ENCODE results near the gene CCDC68.
"Not testable (repeated sequence)": the region's sequence is repeated elsewhere in the genome, so short reads cannot be mapped to it uniquely, and the experiment has no call there.

Gene CCDC68

DNA sequence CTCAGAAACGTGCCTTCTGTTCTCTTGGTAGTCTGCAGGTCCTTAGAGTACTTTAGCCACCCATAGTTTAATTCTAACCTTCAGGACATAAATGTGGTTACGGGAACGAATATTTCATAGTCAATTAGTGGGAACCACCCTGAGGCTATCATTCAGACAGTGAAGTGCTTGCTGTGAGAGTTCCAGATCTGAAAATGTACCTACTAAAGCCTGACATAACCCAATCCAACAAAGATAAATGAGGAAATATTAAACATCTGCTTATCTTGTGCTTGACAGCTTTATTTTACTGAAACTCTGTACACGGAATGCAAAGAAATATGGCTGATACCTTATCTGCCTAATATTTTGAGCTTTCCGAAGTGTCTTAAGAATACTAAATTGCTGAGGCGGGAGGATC is 88.0 kb downstream of the CCDC68 start:
- no peak for DNase-seq

DNA sequence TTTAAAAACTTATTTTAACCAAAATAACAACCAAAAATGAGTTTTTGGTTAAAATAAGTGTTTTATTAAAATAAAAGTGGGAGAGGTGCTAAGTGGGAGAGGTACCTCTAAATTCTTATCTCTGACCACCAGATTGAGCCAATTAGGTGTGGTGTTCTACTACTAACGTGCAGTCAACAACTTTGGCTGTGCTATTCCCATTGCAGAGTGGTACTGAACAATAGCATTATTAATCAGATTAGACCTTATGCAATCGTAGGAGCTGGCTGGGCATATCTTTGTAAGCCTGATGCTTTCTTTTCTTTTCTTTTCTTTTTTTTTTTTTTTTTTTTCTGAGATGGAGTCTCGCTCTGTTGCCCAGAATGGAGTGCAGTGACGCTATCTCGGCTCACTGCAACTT is 92.1 kb downstream of the CCDC68 start:
- no peak for DNase-seq

- no peak for DNase-seq
These were observed 98.3 kb downstream of the CCDC68 start for GRCh38 chr18:54860941-54861340.

- DNase-seq = no peak
These were observed 99.4 kb downstream of the CCDC68 start for GRCh38 chr18:54859667-54860421.

GRCh38 chr18:54857499-54857898 is 101.8 kb downstream of the CCDC68 start:
- DNase-seq = no peak

DNA sequence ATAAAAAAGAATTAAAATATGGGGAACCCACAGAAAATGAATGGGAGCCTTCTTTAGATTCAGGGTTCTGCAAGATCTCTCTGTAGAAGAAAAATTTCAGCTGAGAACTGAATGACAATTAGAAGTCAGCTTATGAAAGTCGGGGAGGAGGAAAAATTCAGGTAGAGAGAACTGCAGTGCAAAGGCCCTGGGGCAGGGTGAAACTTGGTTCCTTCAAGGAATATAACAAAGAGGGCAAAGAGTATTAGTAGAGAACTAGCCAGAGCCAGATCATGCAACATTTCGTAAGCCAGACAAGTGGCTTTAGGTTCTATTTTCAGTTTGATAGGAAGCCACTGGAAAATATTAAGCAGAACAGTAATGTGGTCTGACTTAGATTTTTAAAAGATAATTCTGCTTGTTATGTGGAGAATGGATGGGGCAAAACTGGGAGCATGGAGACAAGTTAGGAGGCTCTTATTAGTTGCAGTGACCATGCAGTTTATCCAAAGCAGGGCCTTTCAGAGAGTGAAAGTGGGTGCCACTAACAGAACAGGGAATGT is 103.1 kb downstream of the CCDC68 start:
- DNase-seq = no peak

GRCh38 chr18:54855050-54855449 is 104.2 kb downstream of the CCDC68 start:
- DNase-seq = not testable (repeated sequence)

- no peak for DNase-seq
These were observed 106.2 kb downstream of the CCDC68 start for GRCh38 chr18:54852780-54853675.
